HCT116 (cell line): ENCODE data around the gene PRSS33. TPM values are rescaled to one million over a fixed set of nuclear protein-coding genes. Genes with fewer than 3 reads are reported as not detected.

Experiments used
- ATAC-seq: fragments of 200-7000 bp; cut with Tn5 transposase; 2 replicates; pipeline ENCODE4 v1.9.1; 2020; ENCODE audit warnings: mild to moderate bottlenecking, moderate library complexity
- BruUV-seq: library from RNA; stranded (reverse); fragments of 400-500 nt; replicated peaks from 2 replicates; lab custom pipeline; 2021; lab: Mats Ljungman, UMichigan
- CTCF ChIA-PET: fragments of 300-600 bp; sonication (Branson Sonifier 250); formaldehyde crosslinking; loops from one replicate; lab custom pipeline; 2021; ENCODE audit warnings: antibody characterized with exemption; lab: Charles Lee
- POLR2A ChIA-PET: fragments of 300-600, 350-600 bp; sonication (Branson Sonifier 250); formaldehyde crosslinking; loops from one replicate; lab custom pipeline; 2021; ENCODE audit warnings: antibody characterized with exemption; lab: Charles Lee
- RAD21 ChIA-PET, 2 experiments: fragments of 300-600 bp; sonication (Branson Sonifier 250); formaldehyde crosslinking; loops; one replicate each; lab custom pipeline; 2023; ENCODE audit warnings: low total read pairs in 2 of 2; ENCODE audit not compliant: uncharacterized antibody in 2 of 2, unreplicated experiment in 2 of 2, low non-redundant PET in 1 of 2; lab: Charles Lee
- DNase-seq: peaks from one replicate; pipeline ENCODE4 v3.0.0-alpha.2; 2010; ENCODE audit warnings: low read depth, low spot score
- H2AFZ ChIP-seq: fragments of 200-600 bp; shearing (Covaris generic), sonication (generic); 2 replicates; pipeline ENCODE4 v1.6.1; 2017; ENCODE audit warnings: low read depth, mixed run types, mixed read lengths, antibody characterized with exemption, low read length; ENCODE audit not compliant: poor library complexity, severe bottlenecking
- H3K27ac ChIP-seq: 2 replicates; pipeline ENCODE4 v1.5.1; 2012; ENCODE audit warnings: low read depth, low read length
- H3K27me3 ChIP-seq: fragments of 200-600 bp; sonication (generic); 2 replicates; pipeline ENCODE4 v1.6.1; 2016; ENCODE audit warnings: mixed run types, low read length, mixed read lengths; ENCODE audit not compliant: insufficient read depth
- H3K36me3 ChIP-seq, 2 experiments: fragments of 200-500 bp in 1 of 2; fragments of 200-600 bp in 1 of 2; sonication (Bioruptor generic) in 1 of 2; sonication (generic) in 1 of 2; 2 replicates each; pipeline versions ENCODE4 v1.5.1 to v1.6.1; 2014 to 2016; ENCODE audit warnings: low read length in 2 of 2, inconsistent platforms in 1 of 2, mixed read lengths in 1 of 2, mixed run types in 1 of 2; ENCODE audit not compliant: insufficient read depth in 2 of 2, control insufficient read depth in 1 of 2
- H3K4me1 ChIP-seq, 2 experiments: fragments of 200-600 bp in 1 of 2; sonication (generic) in 1 of 2; 2 replicates each; pipeline versions ENCODE4 v1.5.1 to v1.6.1; 2012 to 2017; ENCODE audit warnings: low read length in 2 of 2, inconsistent platforms in 1 of 2, mild to moderate bottlenecking in 1 of 2, mixed read lengths in 1 of 2, mixed run types in 1 of 2, moderate library complexity in 1 of 2; ENCODE audit not compliant: insufficient read depth in 2 of 2, control insufficient read depth in 1 of 2
- H3K4me2 ChIP-seq: fragments of 200-600 bp; sonication (generic); 2 replicates; pipeline ENCODE4 v1.6.1; 2017; ENCODE audit warnings: mixed run types, low read length, mixed read lengths
- H3K4me3 ChIP-seq, 2 experiments: fragments of 200-600 bp in 1 of 2; sonication (generic) in 1 of 2; replicated peaks in 1 of 2; 2 replicates each; pipeline ENCODE4 v1.5.1; 2011 to 2016; ENCODE audit warnings: low read length in 2 of 2, control low read depth in 1 of 2, low read depth in 1 of 2, mild to moderate bottlenecking in 1 of 2, mixed read lengths in 1 of 2, mixed run types in 1 of 2
- H3K79me2 ChIP-seq: fragments of 200-600 bp; sonication (generic); 2 replicates; pipeline ENCODE4 v1.6.1; 2017; ENCODE audit warnings: mild to moderate bottlenecking, mixed run types, low read length, moderate library complexity, mixed read lengths; ENCODE audit not compliant: insufficient read depth
- H3K9ac ChIP-seq: fragments of 200-600 bp; sonication (generic); 2 replicates; pipeline ENCODE4 v1.6.1; 2016; ENCODE audit warnings: low read length, mixed read lengths
- H3K9me2 ChIP-seq: fragments of 200-600 bp; sonication (generic), shearing (Covaris generic); 2 replicates; pipeline ENCODE4 v1.6.1; 2017; ENCODE audit warnings: mixed run types, mild to moderate bottlenecking, moderate library complexity; ENCODE audit not compliant: insufficient read depth
- H3K9me3 ChIP-seq, 2 experiments: fragments of 200-500 bp in 1 of 2; fragments of 200-600 bp in 1 of 2; sonication (Bioruptor generic) in 1 of 2; sonication (generic) in 1 of 2; 2 replicates each; pipeline ENCODE4 v1.6.1; 2014 to 2017; ENCODE audit warnings: low read length in 2 of 2, mixed read lengths in 2 of 2, inconsistent platforms in 1 of 2, low read depth in 1 of 2, mild to moderate bottlenecking in 1 of 2, mixed run types in 1 of 2, moderate library complexity in 1 of 2; ENCODE audit not compliant: control insufficient read depth in 1 of 2, insufficient read depth in 1 of 2
- H4K20me1 ChIP-seq: fragments of 200-600 bp; sonication (generic), shearing (Covaris generic); 2 replicates; pipeline ENCODE4 v1.6.1; 2017; ENCODE audit warnings: mixed run types, mild to moderate bottlenecking, moderate library complexity; ENCODE audit not compliant: insufficient read depth
- CTCF ChIP-seq, 3 experiments: fragments of 200-600 bp in 1 of 3; sonication (generic) in 1 of 3; IDR thresholded peaks in 2 of 3; conservative IDR thresholded peaks in 1 of 3; 2 replicates each; pipeline ENCODE4 v1.5.1; 2012 to 2017; ENCODE audit warnings: low read depth in 2 of 3, low read length in 2 of 3, antibody characterized with exemption in 1 of 3, borderline replicate concordance in 1 of 3, control low read depth in 1 of 3, mild to moderate bottlenecking in 1 of 3, mixed read lengths in 1 of 3, mixed run types in 1 of 3, moderate library complexity in 1 of 3; ENCODE audit not compliant: insufficient read depth in 1 of 3
- FOSL1 ChIP-seq: IDR thresholded peaks from 2 replicates; pipeline ENCODE4 v1.6.1; 2012; ENCODE audit warnings: low read depth
- POLR2AphosphoS5 ChIP-seq: IDR thresholded peaks from 2 replicates; pipeline ENCODE4 v1.6.1; 2011; ENCODE audit warnings: mild to moderate bottlenecking, low read depth, low read length, moderate library complexity
- TCF7L2 ChIP-seq: IDR thresholded peaks from 2 replicates; pipeline ENCODE4 v1.7.0; 2011; ENCODE audit warnings: borderline replicate concordance, inconsistent platforms; ENCODE audit not compliant: insufficient read depth, insufficient read length; ENCODE audit errors: extremely low read depth
- intact Hi-C: fragments of 100-400 bp; cut with micrococcal nuclease; formaldehyde crosslinking; loops from 2 replicates; pipeline ENCODE4 v1.10.0; 2022
- total RNA-seq: library from RNA; stranded (reverse); gene quantifications from one replicate; pipeline ENCODE4 v1.2.1, GENCODE V29; 2021; ENCODE audit not compliant: unreplicated experiment

PRSS33 gene
- total RNA-seq, 1 experiment from 2014 or later = not detected

GRCh38 chr16:2770057-2770951 is 17.1 kb downstream of the PRSS33 start:
- Histone ChIP-seq H3K79me2 (peaks cover 89% of the 10 kb centered on the region), H3K4me2 (no peak overlapping the region), H3K27ac (no peak overlapping the region; the same call in 1 of the 2 replicates), H3K9me2 (no peaks in the 10 kb centered on the region), H4K20me1 (peaks cover 15% of the 10 kb centered on the region; the same call in 1 of the 2 replicates), H2AFZ (no peak overlapping the region), H3K4me3 (no peak overlapping the region), H3K27me3 (no peaks in the 10 kb centered on the region), H3K9ac (0 out of 2 replicates have a peak overlapping the region, but pooled peaks have one; percentile 1), H3K4me1 (peaks cover 0 to 47% of the 10 kb centered on the region in 2 experiments; a peak in 2 of 4 replicates), H3K36me3 (peaks cover 37 to 82% of the 10 kb centered on the region in 2 experiments), H3K9me3 (no peaks in the 10 kb centered on the region)
- ATAC-seq = peak; percentile 43
- no peak for DNase-seq
- ChIA-PET RAD21 (no interaction called here), CTCF (no interaction called here), POLR2A (interaction anchor here (0.6 kb wide), 1 partner anchor 18 kb away, joined by 3 read pairs; the partner anchor contains the start of gene SRRM2)
- intact Hi-C loops = no loop called here
- no peak for TF ChIP-seq TCF7L2
- no peak for TF ChIP-seq FOSL1
- peak in 2 of 3 experiments; percentile 28 to 36; a peak in 3 of 6 replicates for TF ChIP-seq CTCF (IDR thresholded peaks at IDR 0.05 in 2 of 3, conservative IDR thresholded peaks at IDR 0.05 in 1 of 3; ENCODE audit: borderline replicate concordance in 1 of 3, insufficient read depth in 1 of 3, low read depth in 2 of 3, low read length in 2 of 3)
- peak; percentile 9; the same call in 1 of the 2 replicates for TF ChIP-seq POLR2AphosphoS5
- TSS peak; percentile 0 for BruUV-seq
